K562 (cell line): ENCODE measurements around the gene ADIPOR2. TPM values are rescaled to one million over a fixed set of nuclear protein-coding genes. Genes with fewer than 3 reads are reported as not detected.

ENCODE experiments used
- ATAC-seq: fragments of 200-7000 bp; cut with Tn5 transposase; 3 replicates; pipeline ENCODE4 v1.9.1; 2020; ENCODE audit warnings: moderate library complexity
- BruUV-seq: library from RNA; stranded (reverse); fragments of 400-500 nt; replicated peaks from 2 replicates; lab custom pipeline; 2021; lab: Mats Ljungman, UMichigan
- CTCF ChIA-PET: fragments of 300-600 bp; formaldehyde crosslinking; extraction: SDS; loops from one replicate; lab custom pipeline; 2021; ENCODE audit warnings: low intra/inter-chr PET ratio; lab: Yijun Ruan, JAX
- POLR2A ChIA-PET: fragments of 300-600, 350-650 bp; sonication (Branson Sonifier 250); formaldehyde crosslinking; extraction: SDS; loops from one replicate; lab custom pipeline; 2021; ENCODE audit warnings: antibody characterized with exemption, inconsistent platforms; lab: Yijun Ruan, JAX
- DNase-seq, 4 experiments: peaks; one replicate each; pipeline versions ENCODE4 v3.0.0 to v3.0.0-alpha.2; 2011 to 2018; ENCODE audit warnings: low spot score in 3 of 4, mixed read lengths in 3 of 4; ENCODE audit errors: extremely low read depth in 1 of 4
- FAIRE-seq: peaks from 2 replicates; lab custom pipeline; 2011; peaks lifted over from hg19 to GRCh38; lab: Jason Lieb, UNC
- H2AFZ ChIP-seq: 2 replicates; pipeline ENCODE4 v1.6.0; 2011; ENCODE audit warnings: low read depth, low read length, control low read depth, inconsistent platforms
- H3K27ac ChIP-seq: fragments of 200-600 bp; 3 replicates; pipeline ENCODE4 v1.8.0; 2011; ENCODE audit warnings: low read depth, mild to moderate bottlenecking, control low read depth, inconsistent platforms, low read length, moderate library complexity, mixed read lengths; ENCODE audit errors: extremely low read depth
- H3K27me3 ChIP-seq, 2 experiments: fragments of 300-600 bp in 1 of 2; 2 replicates in 1 of 2; 3 replicates in 1 of 2; pipeline versions ENCODE4 v1.6.0 to v1.8.0; 2011; ENCODE audit warnings: inconsistent platforms in 2 of 2, low read length in 2 of 2, mild to moderate bottlenecking in 1 of 2, mixed read lengths in 1 of 2, moderate library complexity in 1 of 2; ENCODE audit not compliant: control insufficient read depth in 2 of 2, insufficient read depth in 2 of 2
- H3K36me3 ChIP-seq: fragments of 300-600 bp; 3 replicates; pipeline ENCODE4 v1.8.0; 2011; ENCODE audit warnings: mild to moderate bottlenecking, low read length, inconsistent platforms; ENCODE audit not compliant: control insufficient read depth, insufficient read depth
- H3K4me1 ChIP-seq, 2 experiments: fragments of 200-600 bp in 1 of 2; replicated peaks in 1 of 2; 2 replicates in 1 of 2; 3 replicates in 1 of 2; pipeline versions ENCODE4 v1.5.1 to v1.8.0; 2011; ENCODE audit warnings: inconsistent platforms in 2 of 2, low read length in 2 of 2, mild to moderate bottlenecking in 1 of 2, mixed read lengths in 1 of 2, moderate library complexity in 1 of 2; ENCODE audit not compliant: control insufficient read depth in 2 of 2, insufficient read depth in 2 of 2
- H3K4me2 ChIP-seq: 2 replicates; pipeline ENCODE4 v1.6.1; 2011; ENCODE audit warnings: low read length, control low read depth, inconsistent platforms, mixed read lengths; ENCODE audit not compliant: insufficient read depth
- H3K4me3 ChIP-seq: fragments of 200-600 bp; sonication (generic), shearing (Covaris generic); 2 replicates; pipeline ENCODE4 v1.5.1; 2016; ENCODE audit warnings: control low read depth, inconsistent platforms
- H3K79me2 ChIP-seq: fragments of 200-600 bp; 3 replicates; pipeline ENCODE4 v1.8.0; 2011; ENCODE audit warnings: low read length, inconsistent platforms; ENCODE audit not compliant: control insufficient read depth, insufficient read depth
- H3K9ac ChIP-seq, 2 experiments: 2 replicates each; pipeline versions ENCODE4 v1.6.0 to v1.6.1; 2011; ENCODE audit warnings: low read depth in 2 of 2, low read length in 2 of 2, control low read depth in 1 of 2, inconsistent platforms in 1 of 2, mild to moderate bottlenecking in 1 of 2, mixed read lengths in 1 of 2; ENCODE audit not compliant: insufficient read depth in 1 of 2
- H3K9me1 ChIP-seq: one replicate; pipeline ENCODE4 v1.6.0; 2011; ENCODE audit warnings: inconsistent platforms, mild to moderate bottlenecking, low read length, moderate library complexity; ENCODE audit not compliant: control insufficient read depth, insufficient read depth
- H3K9me3 ChIP-seq: replicated peaks from 2 replicates; pipeline ENCODE4 v1.5.1; 2011; ENCODE audit warnings: low read depth, low read length, inconsistent platforms; ENCODE audit not compliant: control insufficient read depth, insufficient read depth
- H4K20me1 ChIP-seq: replicated peaks from 2 replicates; pipeline ENCODE4 v1.6.1; 2011; ENCODE audit warnings: low read length, inconsistent platforms, mixed read lengths; ENCODE audit not compliant: control insufficient read depth, insufficient read depth
- AFF4 ChIP-seq: sonication (generic); formaldehyde crosslinking; IDR thresholded peaks from 2 replicates; pipeline ENCODE4 v1.8.0; 2023; ENCODE audit warnings: mild to moderate bottlenecking, missing genetic modification reagents
- BHLHE40 ChIP-seq: IDR thresholded peaks from 2 replicates; pipeline ENCODE4 v1.6.1; 2011; ENCODE audit warnings: low read length, improper control_type of control experiment
- CHD4 ChIP-seq: fragments of 200-600 bp; sonication (generic); IDR thresholded peaks from 3 replicates; pipeline ENCODE4 v1.6.1; 2012; ENCODE audit warnings: low read depth, mild to moderate bottlenecking, mixed read lengths, low read length, inconsistent platforms; ENCODE audit not compliant: insufficient read depth, insufficient replicate concordance, poor library complexity, severe bottlenecking
- DACH1 ChIP-seq: fragments of 450-650 bp; IDR thresholded peaks from 2 replicates; pipeline ENCODE4 v1.6.1; 2018; ENCODE audit not compliant: partially characterized antibody
- MAFK ChIP-seq: IDR thresholded peaks from 2 replicates; pipeline ENCODE4 v1.6.1; 2011; ENCODE audit warnings: low read length, improper control_type of control experiment
- MCM2 ChIP-seq: fragments of 450-650 bp; IDR thresholded peaks from 2 replicates; pipeline ENCODE4 v1.6.1; 2017; ENCODE audit warnings: low read depth, mild to moderate bottlenecking
- MTA1 ChIP-seq: fragments of 450-650 bp; IDR thresholded peaks from 2 replicates; pipeline ENCODE4 v1.6.1; 2017; ENCODE audit warnings: borderline replicate concordance
- NR2C1 ChIP-seq, 2 experiments: fragments of 450-650 bp; IDR thresholded peaks; 2 replicates each; pipeline ENCODE4 v1.6.1; 2017; ENCODE audit warnings: mild to moderate bottlenecking in 2 of 2, antibody characterized with exemption in 1 of 2, inconsistent platforms in 1 of 2, missing compliant biosample characterization in 1 of 2, missing genetic modification characterization in 1 of 2
- RNF2 ChIP-seq: sonication (generic); IDR thresholded peaks from 2 replicates; pipeline ENCODE4 v1.6.1; 2016
- SIN3B ChIP-seq: fragments of 450-650 bp; IDR thresholded peaks from 2 replicates; pipeline ENCODE4 v1.6.1; 2017; ENCODE audit warnings: low read depth, mild to moderate bottlenecking, moderate library complexity
- SMARCB1 ChIP-seq: IDR thresholded peaks from 2 replicates; pipeline ENCODE4 v1.6.1; 2011; ENCODE audit warnings: improper control_type of control experiment, low read depth; ENCODE audit not compliant: insufficient read length
- ZNF121 ChIP-seq: sonication (generic); formaldehyde crosslinking; conservative IDR thresholded peaks from 2 replicates; pipeline ENCODE4 v1.8.0; 2022; ENCODE audit warnings: missing genetic modification reagents
- ZNF3 ChIP-seq: fragments of 250-450 bp; sonication (Bioruptor Pico); IDR thresholded peaks from 2 replicates; pipeline ENCODE4 v1.5.0; 2021; ENCODE audit warnings: mild to moderate bottlenecking, moderate library complexity
- WGBS: fragments of 100-300 bp; shearing (Covaris generic); methylation state at CpG from one replicate; pipeline ENCODE4 v1.1.6; 2016; ENCODE audit warnings: low coverage, mixed read lengths; ENCODE audit not compliant: insufficient coverage; ENCODE audit errors: missing lambda C conversion rate; 5-methylcytosine and 5-hydroxymethylcytosine counted together
- in situ Hi-C: fragments of 300-500 bp; cut with MboI; formaldehyde crosslinking; loops from 4 replicates; pipeline ENCODE4 v1.15.0; 2018; ENCODE audit warnings: inconsistent platforms, mixed read lengths
- intact Hi-C: fragments of 100-400 bp; cut with micrococcal nuclease; formaldehyde crosslinking; loops from 2 replicates; pipeline ENCODE4 v1.14.2; 2022
- polyA plus RNA-seq, 8 experiments: library from polyadenylated mRNA; depleted of rRNA in 4 of 8; stranded (reverse) in 5 of 8; unstranded in 3 of 8; fragments of >200 nt; fragmentation: Nextera tagmentation in 2 of 8; fragmentation: Illumina TruSeq in 1 of 8; extraction: Ambion mirVana in 2 of 8; extraction: Trizol in 1 of 8; gene quantifications; 2 replicates each; pipeline versions ENCODE4 v1.2.1 to v1.2.3, GENCODE V29; 2011 to 2014; ENCODE audit warnings: inconsistent platforms in 1 of 8, missing spikeins in 1 of 8
- total RNA-seq, 7 experiments: library from RNA; depleted of rRNA in 6 of 7; stranded (reverse); fragments of >200 nt in 6 of 7; fragmentation: Illumina TruSeq in 2 of 7; extraction: Trizol in 2 of 7; gene quantifications; 2 replicates each; pipeline versions ENCODE4 v1.2.1 to v1.2.3, GENCODE V29; 2011 to 2021; ENCODE audit warnings: low replicate concordance in 1 of 7
- TF ChIP-seq, protein P1 (sequence below): sonication (generic); formaldehyde crosslinking; IDR thresholded peaks from 2 replicates; pipeline ENCODE4 v1.8.0; 2022; ENCODE audit warnings: missing genetic modification reagents, mild to moderate bottlenecking, borderline replicate concordance

The ADIPOR2 gene
- total and polyA plus RNA-seq, 9 of the 15 experiments (the other 6 are each of a cell fraction or from before 2014, with no cell fraction given) = 10.9 to 63.5 (median 46.0) TPM

DNA sequence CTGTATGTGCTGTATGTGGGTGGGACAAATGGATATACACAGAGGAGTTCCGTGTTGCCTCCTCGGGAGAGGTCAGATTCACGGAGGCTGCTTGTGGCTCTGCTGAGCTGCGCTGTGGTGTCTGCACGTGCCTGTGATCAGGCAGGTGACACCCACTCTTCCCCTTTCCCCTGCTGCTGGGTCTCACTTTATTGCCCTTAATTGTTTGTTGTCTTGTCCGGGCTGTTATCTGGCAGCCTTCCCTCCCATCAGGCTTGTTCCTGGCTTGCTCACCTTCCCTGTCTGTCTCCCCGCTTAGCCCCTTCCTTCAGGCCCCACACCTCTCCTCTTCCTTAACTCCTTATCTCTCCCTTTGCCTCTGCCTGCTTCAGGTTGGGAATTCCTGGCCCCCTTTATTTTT, 48.4 kb upstream of the ADIPOR2 start:
- no TSS peak for BruUV-seq
- no peak for ATAC-seq
- no peak for DNase-seq
- H2AFZ ChIP-seq = no peak overlapping the region
- H3K9me1 ChIP-seq = no peaks in the 10 kb centered on the region
- CTCF ChIA-PET = no interaction called here
- WGBS = 40% methylated on average over 7 of the region's 7 CpGs
- no peaks in the 10 kb centered on the region for H3K9me3 ChIP-seq
- no peak overlapping the region for H3K4me3 ChIP-seq
- no peaks in the 10 kb centered on the region; the same call in 2 of the 3 replicates for H3K36me3 ChIP-seq
- H3K9ac ChIP-seq = peak overlapping the region in 1 of 2 experiments; percentile 23; a peak in 1 of 4 replicates
- no peaks in the 10 kb centered on the region for H3K27me3 ChIP-seq
- peaks cover 9 to 16% of the 10 kb centered on the region in 2 experiments; a peak in 4 of 5 replicates for H3K4me1 ChIP-seq
- intact Hi-C loops = no loop called here
- FAIRE-seq = no peak
- TF ChIP-seq RNF2 = no peak
- no peak for TF ChIP-seq ZNF3
- no peak for TF ChIP-seq SMARCB1
- no peak for TF ChIP-seq CHD4
- peak; percentile 80 for TF ChIP-seq BHLHE40
- no peak for TF ChIP-seq DACH1
- no peak for TF ChIP-seq SIN3B
- H3K79me2 ChIP-seq = no peaks in the 10 kb centered on the region
- in situ Hi-C loops = no loop called here
- H3K4me2 ChIP-seq = no peak overlapping the region
- H4K20me1 ChIP-seq = no peaks in the 10 kb centered on the region
- H3K27ac ChIP-seq = no peak overlapping the region
- POLR2A ChIA-PET = no interaction called here

GRCh38 chr12:1643043-1643442, 47.8 kb upstream of the ADIPOR2 start:
- CTCF ChIA-PET = no interaction called here
- 91% methylated on average over 4 of the region's 9 CpGs for WGBS
- Histone ChIP-seq H3K9me3 (no peaks in the 10 kb centered on the region), H3K9ac (no peak overlapping the region), H3K4me1 (peaks cover 9 to 16% of the 10 kb centered on the region in 2 experiments; a peak in 4 of 5 replicates), H3K4me2 (no peak overlapping the region), H3K79me2 (no peaks in the 10 kb centered on the region), H3K27ac (no peak overlapping the region), H3K9me1 (no peaks in the 10 kb centered on the region), H3K36me3 (no peaks in the 10 kb centered on the region; the same call in 2 of the 3 replicates), H4K20me1 (no peaks in the 10 kb centered on the region), H2AFZ (no peak overlapping the region), H3K27me3 (no peaks in the 10 kb centered on the region), H3K4me3 (no peak overlapping the region)
- FAIRE-seq (no peak), DNase-seq (no peak), ATAC-seq (no peak)
- in situ Hi-C loops (no loop called here), intact Hi-C loops (no loop called here)
- POLR2A ChIA-PET = interaction anchor here (1.3 kb wide), 1 partner anchor 13 kb away, joined by 5 read pairs; no protein-coding TSS in a partner anchor
- BruUV-seq = no TSS peak
- TF ChIP-seq ZNF121 = no peak
- TF ChIP-seq MCM2 = no peak
- TF ChIP-seq, protein P1, sequence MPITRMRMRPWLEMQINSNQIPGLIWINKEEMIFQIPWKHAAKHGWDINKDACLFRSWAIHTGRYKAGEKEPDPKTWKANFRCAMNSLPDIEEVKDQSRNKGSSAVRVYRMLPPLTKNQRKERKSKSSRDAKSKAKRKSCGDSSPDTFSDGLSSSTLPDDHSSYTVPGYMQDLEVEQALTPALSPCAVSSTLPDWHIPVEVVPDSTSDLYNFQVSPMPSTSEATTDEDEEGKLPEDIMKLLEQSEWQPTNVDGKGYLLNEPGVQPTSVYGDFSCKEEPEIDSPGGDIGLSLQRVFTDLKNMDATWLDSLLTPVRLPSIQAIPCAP = no peak
- no peak for TF ChIP-seq NR2C1 (IDR thresholded peaks at IDR 0.05)
- TF ChIP-seq NR2C1 (tag; IDR thresholded peaks at IDR 0.05) = no peak
- no peak for TF ChIP-seq MAFK
- TF ChIP-seq AFF4 (CRISPR knock-in tag) = no peak
- no peak for TF ChIP-seq MTA1
